WTC11 (cell line): Measurements from ENCODE around the gene SMIM10L1. TPM values are rescaled to one million over a fixed set of nuclear protein-coding genes. Genes with fewer than 3 reads are reported as not detected.

Experiments used
- ATAC-seq: fragments of 200-7000 bp; cut with Tn5 transposase; 2 replicates; pipeline ENCODE4 v1.10.0; 2021; ENCODE audit warnings: mild to moderate bottlenecking, moderate library complexity
- CTCF ChIA-PET: fragments of 300-600 bp; sonication (Branson Sonifier 250); formaldehyde crosslinking; loops from one replicate; lab custom pipeline; 2021; ENCODE audit warnings: antibody characterized with exemption; lab: Charles Lee
- POLR2A ChIA-PET: fragments of 350-600 bp; sonication (Branson Sonifier 250); formaldehyde crosslinking; loops from one replicate; lab custom pipeline; 2021; ENCODE audit warnings: antibody characterized with exemption; lab: Charles Lee
- DNase-seq: peaks from one replicate; pipeline ENCODE4 v3.0.0; 2021; ENCODE audit warnings: low spot score
- H3K27ac Mint-ChIP-seq: 2 replicates; pipeline ENCODE4 v1.8.0; 2021; ENCODE audit warnings: mixed read lengths
- H3K27me3 Mint-ChIP-seq: 2 replicates; pipeline ENCODE4 v1.8.0; 2021; ENCODE audit warnings: low read depth, mild to moderate bottlenecking, moderate library complexity, mixed read lengths
- H3K36me3 Mint-ChIP-seq: 2 replicates; pipeline ENCODE4 v1.8.0; 2021; ENCODE audit warnings: mixed read lengths
- H3K4me1 Mint-ChIP-seq: 2 replicates; pipeline ENCODE4 v1.8.0; 2022; ENCODE audit warnings: mixed read lengths
- H3K4me3 Mint-ChIP-seq: 2 replicates; pipeline ENCODE4 v1.8.0; 2021; ENCODE audit warnings: mild to moderate bottlenecking, moderate library complexity, mixed read lengths
- H3K9me3 Mint-ChIP-seq: 2 replicates; pipeline ENCODE4 v1.8.0; 2021; ENCODE audit warnings: mixed read lengths
- CREB1 ChIP-seq: sonication (generic); formaldehyde crosslinking; IDR thresholded peaks from 2 replicates; pipeline ENCODE4 v1.8.0; 2023; ENCODE audit warnings: mild to moderate bottlenecking, missing genetic modification reagents
- E2F1 ChIP-seq: sonication (generic); formaldehyde crosslinking; IDR thresholded peaks from 2 replicates; pipeline ENCODE4 v1.8.0; 2022; ENCODE audit warnings: mild to moderate bottlenecking, missing genetic modification reagents
- ETV6 ChIP-seq: sonication (generic); formaldehyde crosslinking; IDR thresholded peaks from 2 replicates; pipeline ENCODE4 v1.8.1; 2022; ENCODE audit warnings: mild to moderate bottlenecking, missing genetic modification reagents
- FOXJ3 ChIP-seq: sonication (generic); formaldehyde crosslinking; IDR thresholded peaks from 2 replicates; pipeline ENCODE4 v1.9.0; 2021; ENCODE audit warnings: missing genetic modification reagents, mild to moderate bottlenecking, borderline replicate concordance
- FOXP1 ChIP-seq: sonication (generic); formaldehyde crosslinking; IDR thresholded peaks from 2 replicates; pipeline ENCODE4 v1.8.0; 2022; ENCODE audit warnings: missing genetic modification reagents, mild to moderate bottlenecking, moderate library complexity, borderline replicate concordance
- GTF2I ChIP-seq: fragments of 250-450 bp; sonication (Bioruptor Pico); conservative IDR thresholded peaks from 2 replicates; pipeline ENCODE4 v1.4.0; 2021; ENCODE audit warnings: mild to moderate bottlenecking
- MAX ChIP-seq: sonication (generic); formaldehyde crosslinking; IDR thresholded peaks from 2 replicates; pipeline ENCODE4 v1.8.0; 2022; ENCODE audit warnings: mild to moderate bottlenecking, missing genetic modification reagents
- NR2C2 ChIP-seq: sonication (generic); formaldehyde crosslinking; IDR thresholded peaks from 2 replicates; pipeline ENCODE4 v1.8.0; 2022; ENCODE audit warnings: mild to moderate bottlenecking, missing genetic modification reagents
- NR3C1 ChIP-seq: sonication (generic); formaldehyde crosslinking; conservative IDR thresholded peaks from 2 replicates; pipeline ENCODE4 v1.8.1; 2023; ENCODE audit warnings: low read depth, mild to moderate bottlenecking, missing genetic modification reagents
- OVOL2 ChIP-seq: fragments of 250-450 bp; sonication (Bioruptor Pico); IDR thresholded peaks from 2 replicates; pipeline ENCODE4 v1.9.0; 2021; ENCODE audit warnings: mild to moderate bottlenecking, borderline replicate concordance
- RELA ChIP-seq: sonication (generic); formaldehyde crosslinking; IDR thresholded peaks from 2 replicates; pipeline ENCODE4 v1.8.1; 2022; ENCODE audit warnings: missing genetic modification reagents, mild to moderate bottlenecking, borderline replicate concordance
- SMAD4 ChIP-seq: sonication (generic); formaldehyde crosslinking; IDR thresholded peaks from 2 replicates; pipeline ENCODE4 v1.8.0; 2022; ENCODE audit warnings: mild to moderate bottlenecking, missing genetic modification reagents
- SOX15 ChIP-seq: fragments of 250-450 bp; sonication (Bioruptor Pico); IDR thresholded peaks from 2 replicates; pipeline ENCODE4 v1.9.0; 2021; ENCODE audit warnings: mild to moderate bottlenecking
- TEAD1 ChIP-seq: sonication (generic); formaldehyde crosslinking; IDR thresholded peaks from 2 replicates; pipeline ENCODE4 v1.8.0; 2022; ENCODE audit warnings: mild to moderate bottlenecking, missing genetic modification reagents
- TEAD4 ChIP-seq: sonication (generic); formaldehyde crosslinking; IDR thresholded peaks from 2 replicates; pipeline ENCODE4 v1.8.0; 2022; ENCODE audit warnings: mild to moderate bottlenecking, missing genetic modification reagents
- ZNF263 ChIP-seq: sonication (generic); formaldehyde crosslinking; IDR thresholded peaks from 2 replicates; pipeline ENCODE4 v1.8.1; 2022; ENCODE audit warnings: low read depth, mild to moderate bottlenecking, moderate library complexity, missing genetic modification reagents
- ZNF317 ChIP-seq: sonication (generic); formaldehyde crosslinking; IDR thresholded peaks from 2 replicates; pipeline ENCODE4 v1.8.1; 2023; ENCODE audit warnings: low read depth, mild to moderate bottlenecking, moderate library complexity, missing genetic modification reagents, borderline replicate concordance
- total RNA-seq: library from RNA; stranded (reverse); gene quantifications from 3 replicates; pipeline ENCODE4 v1.2.3, GENCODE V29; 2021
- TF ChIP-seq, protein P1 (sequence below): sonication (generic); formaldehyde crosslinking; IDR thresholded peaks from 2 replicates; pipeline ENCODE4 v1.8.0; 2023; ENCODE audit warnings: missing genetic modification reagents
- TF ChIP-seq, protein P2 (sequence below): sonication (generic); formaldehyde crosslinking; conservative IDR thresholded peaks from 2 replicates; pipeline ENCODE4 v1.8.1; 2022; ENCODE audit warnings: mild to moderate bottlenecking, missing genetic modification reagents
- TF ChIP-seq, protein P3 (sequence below): fragments of 250-450 bp; sonication (Bioruptor Pico); IDR thresholded peaks from 2 replicates; pipeline ENCODE4 v1.9.0; 2021; ENCODE audit warnings: mild to moderate bottlenecking

SMIM10L1 gene
- total RNA-seq, 1 experiment from 2014 or later: 12.2 TPM

DNA sequence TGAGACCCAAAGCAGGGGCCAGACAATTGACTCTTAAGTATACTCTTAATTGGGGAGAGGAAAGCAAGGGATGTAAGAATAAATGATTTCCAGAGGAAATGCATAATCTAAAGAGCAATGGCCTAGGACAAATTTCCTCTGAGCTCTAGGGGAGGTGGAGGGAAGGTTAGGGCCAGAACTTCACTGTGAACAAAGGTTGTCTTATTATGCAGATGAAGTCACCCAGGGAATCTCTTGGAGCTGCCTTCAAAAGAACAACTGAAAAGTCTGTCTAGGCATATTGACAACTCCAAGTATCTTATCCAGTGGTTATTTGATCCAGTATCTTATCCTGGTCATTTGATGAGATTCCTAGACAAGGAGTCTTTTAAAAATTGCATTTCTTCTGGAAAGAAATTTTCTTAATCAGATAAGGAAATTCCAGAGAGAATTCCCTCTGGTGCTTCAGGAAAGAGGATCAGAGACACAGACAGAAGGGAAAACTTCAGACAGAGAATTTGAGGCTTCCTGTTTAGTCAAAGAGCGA lies 16.5 kb upstream of the SMIM10L1 start:
- ChIA-PET CTCF (interaction anchor here (1.4 kb wide), 1 partner anchor 128 kb away, joined by 3 read pairs; no protein-coding TSS in a partner anchor), POLR2A (interaction anchor here (1.8 kb wide), 1 partner anchor 16 kb away, joined by 3 read pairs; the partner anchor contains the start of gene SMIM10L1)
- H3K27ac Mint-ChIP-seq: 0 out of 2 replicates have a peak overlapping the region, but pooled peaks have one; percentile 19
- ATAC-seq: peak; percentile 71
- H3K9me3 Mint-ChIP-seq: peaks cover 36% of the 10 kb centered on the region
- no peak overlapping the region for H3K4me3 Mint-ChIP-seq
- TF ChIP-seq GTF2I (CRISPR knock-in tag) (no peak), ETV6 (CRISPR knock-in tag) (peak; percentile 22; the same call in 1 of the 2 replicates)
- TF ChIP-seq, protein P1, sequence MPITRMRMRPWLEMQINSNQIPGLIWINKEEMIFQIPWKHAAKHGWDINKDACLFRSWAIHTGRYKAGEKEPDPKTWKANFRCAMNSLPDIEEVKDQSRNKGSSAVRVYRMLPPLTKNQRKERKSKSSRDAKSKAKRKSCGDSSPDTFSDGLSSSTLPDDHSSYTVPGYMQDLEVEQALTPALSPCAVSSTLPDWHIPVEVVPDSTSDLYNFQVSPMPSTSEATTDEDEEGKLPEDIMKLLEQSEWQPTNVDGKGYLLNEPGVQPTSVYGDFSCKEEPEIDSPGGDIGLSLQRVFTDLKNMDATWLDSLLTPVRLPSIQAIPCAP (CRISPR knock-in tag): no peak
- H3K4me1 Mint-ChIP-seq: peaks cover 42% of the 10 kb centered on the region
- peaks cover 46% of the 10 kb centered on the region for H3K36me3 Mint-ChIP-seq
- DNase-seq: no peak
- no peaks in the 10 kb centered on the region for H3K27me3 Mint-ChIP-seq

- H3K27ac Mint-ChIP-seq: peak overlapping the region; percentile 43; the same call in 1 of the 2 replicates
- peaks cover 28% of the 10 kb centered on the region for H3K4me1 Mint-ChIP-seq
- DNase-seq (no peak), ATAC-seq (no peak)
- no peaks in the 10 kb centered on the region for H3K27me3 Mint-ChIP-seq
- H3K36me3 Mint-ChIP-seq: peaks cover 48% of the 10 kb centered on the region
- H3K4me3 Mint-ChIP-seq: no peak overlapping the region
- H3K9me3 Mint-ChIP-seq: peaks cover 27% of the 10 kb centered on the region
- CTCF ChIA-PET: no interaction called here
- POLR2A ChIA-PET: interaction anchor here (1.0 kb wide), 1 partner anchor 12 kb away, joined by 4 read pairs; the partner anchor contains the start of gene SMIM10L1
- TF ChIP-seq FOXJ3 (CRISPR knock-in tag) (no peak), TEAD4 (CRISPR knock-in tag) (no peak), E2F1 (CRISPR knock-in tag) (no peak)
Measured at GRCh38 chr12:11158885-11159444, 12.0 kb upstream of the SMIM10L1 start.

- DNase-seq (no peak), ATAC-seq (peak; percentile 41)
- Mint-ChIP-seq H3K9me3 (no peaks in the 10 kb centered on the region), H3K36me3 (peaks cover 23% of the 10 kb centered on the region), H3K4me3 (no peak overlapping the region), H3K4me1 (peaks cover 28% of the 10 kb centered on the region), H3K27ac (no peak overlapping the region), H3K27me3 (no peaks in the 10 kb centered on the region)
- TF ChIP-seq, protein P2, sequence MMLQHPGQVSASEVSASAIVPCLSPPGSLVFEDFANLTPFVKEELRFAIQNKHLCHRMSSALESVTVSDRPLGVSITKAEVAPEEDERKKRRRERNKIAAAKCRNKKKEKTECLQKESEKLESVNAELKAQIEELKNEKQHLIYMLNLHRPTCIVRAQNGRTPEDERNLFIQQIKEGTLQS (CRISPR knock-in tag): no peak
- no peak for TF ChIP-seq SOX15 (CRISPR knock-in tag)
- TF ChIP-seq OVOL2 (CRISPR knock-in tag): no peak
- ChIA-PET CTCF (no interaction called here), POLR2A (interaction anchor here (1.1 kb wide), 1 partner anchor 8 kb away, joined by 3 read pairs; the partner anchor contains the start of gene SMIM10L1)
Measured at GRCh38 chr12:11162502-11162901, 8.5 kb upstream of the SMIM10L1 start.

- no peak for ATAC-seq
- no peak overlapping the region for H3K4me3 Mint-ChIP-seq
- CTCF ChIA-PET: no interaction called here
- TF ChIP-seq OVOL2 (CRISPR knock-in tag) (no peak), NR3C1 (CRISPR knock-in tag) (no peak), RELA (CRISPR knock-in tag) (no peak), SMAD4 (no peak), ZNF263 (no peak), TEAD1 (CRISPR knock-in tag) (no peak), CREB1 (CRISPR knock-in tag) (no peak), MAX (no peak), ZNF317 (CRISPR knock-in tag) (no peak), FOXP1 (no peak), NR2C2 (no peak)
- TF ChIP-seq, protein P3, sequence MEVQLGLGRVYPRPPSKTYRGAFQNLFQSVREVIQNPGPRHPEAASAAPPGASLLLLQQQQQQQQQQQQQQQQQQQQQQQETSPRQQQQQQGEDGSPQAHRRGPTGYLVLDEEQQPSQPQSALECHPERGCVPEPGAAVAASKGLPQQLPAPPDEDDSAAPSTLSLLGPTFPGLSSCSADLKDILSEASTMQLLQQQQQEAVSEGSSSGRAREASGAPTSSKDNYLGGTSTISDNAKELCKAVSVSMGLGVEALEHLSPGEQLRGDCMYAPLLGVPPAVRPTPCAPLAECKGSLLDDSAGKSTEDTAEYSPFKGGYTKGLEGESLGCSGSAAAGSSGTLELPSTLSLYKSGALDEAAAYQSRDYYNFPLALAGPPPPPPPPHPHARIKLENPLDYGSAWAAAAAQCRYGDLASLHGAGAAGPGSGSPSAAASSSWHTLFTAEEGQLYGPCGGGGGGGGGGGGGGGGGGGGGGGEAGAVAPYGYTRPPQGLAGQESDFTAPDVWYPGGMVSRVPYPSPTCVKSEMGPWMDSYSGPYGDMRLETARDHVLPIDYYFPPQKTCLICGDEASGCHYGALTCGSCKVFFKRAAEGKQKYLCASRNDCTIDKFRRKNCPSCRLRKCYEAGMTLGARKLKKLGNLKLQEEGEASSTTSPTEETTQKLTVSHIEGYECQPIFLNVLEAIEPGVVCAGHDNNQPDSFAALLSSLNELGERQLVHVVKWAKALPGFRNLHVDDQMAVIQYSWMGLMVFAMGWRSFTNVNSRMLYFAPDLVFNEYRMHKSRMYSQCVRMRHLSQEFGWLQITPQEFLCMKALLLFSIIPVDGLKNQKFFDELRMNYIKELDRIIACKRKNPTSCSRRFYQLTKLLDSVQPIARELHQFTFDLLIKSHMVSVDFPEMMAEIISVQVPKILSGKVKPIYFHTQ: no peak
Measured at GRCh38 chr12:11164384-11164783, 6.6 kb upstream of the SMIM10L1 start.

More at GRCh38 chr12:11164384-11164783, 6.6 kb upstream of the SMIM10L1 start:
- Mint-ChIP-seq H3K4me1 (peaks cover 36% of the 10 kb centered on the region), H3K9me3 (no peaks in the 10 kb centered on the region), H3K27ac (no peak overlapping the region), H3K36me3 (peaks cover 31% of the 10 kb centered on the region), H3K27me3 (no peaks in the 10 kb centered on the region)
- no peak for DNase-seq
- POLR2A ChIA-PET: no interaction called here
